ENCODE results near the gene RIN3.
A peak's percentile ranks its signal among the peaks of the same experiment; 100 is the strongest.

RIN3 gene

DNA sequence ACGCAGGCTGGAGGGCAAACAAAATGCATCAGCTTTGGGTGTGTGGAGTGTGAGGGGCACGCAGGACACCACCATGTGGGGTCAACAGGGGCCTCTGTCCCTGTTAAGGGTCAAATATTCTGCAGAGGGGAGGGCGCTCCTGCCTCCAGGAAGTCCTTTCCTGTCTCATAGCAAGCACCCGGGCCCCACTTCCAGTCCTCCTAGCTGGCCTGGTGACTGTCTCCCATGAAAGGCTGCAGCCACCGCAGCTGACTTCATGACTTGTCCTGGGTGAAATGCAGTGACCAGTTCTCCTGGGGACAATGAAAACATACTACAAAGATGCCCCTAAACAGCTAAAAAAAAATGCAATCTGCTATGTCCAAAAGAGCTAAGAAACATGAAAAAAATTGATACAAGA lies 181.2 kb downstream of the RIN3 start:
- no peak for DNase-seq

GRCh38 chr14:92695562-92695961 lies 182.0 kb downstream of the RIN3 start:
- DNase-seq: no peak

DNA sequence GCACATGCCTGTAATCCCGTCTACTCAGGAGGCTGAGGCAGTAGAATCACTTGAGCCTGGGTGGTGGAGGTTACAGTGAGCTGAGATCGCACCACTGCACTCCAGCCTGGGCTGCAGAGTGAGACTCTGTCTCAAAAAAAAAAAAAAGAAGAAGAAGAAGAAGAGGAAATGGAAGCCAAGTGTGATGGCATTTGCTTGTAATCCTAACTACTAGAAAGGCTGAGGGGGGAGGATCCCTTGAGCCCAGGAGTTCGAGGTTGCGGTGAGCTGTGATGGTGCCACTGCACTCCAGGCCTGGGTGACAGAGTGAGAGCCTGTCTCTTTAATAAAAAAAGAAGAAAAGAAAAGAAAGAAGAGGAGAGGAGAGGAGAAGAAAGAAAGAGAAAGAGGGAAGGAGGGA lies 182.8 kb downstream of the RIN3 start:
- no peak for DNase-seq

DNA sequence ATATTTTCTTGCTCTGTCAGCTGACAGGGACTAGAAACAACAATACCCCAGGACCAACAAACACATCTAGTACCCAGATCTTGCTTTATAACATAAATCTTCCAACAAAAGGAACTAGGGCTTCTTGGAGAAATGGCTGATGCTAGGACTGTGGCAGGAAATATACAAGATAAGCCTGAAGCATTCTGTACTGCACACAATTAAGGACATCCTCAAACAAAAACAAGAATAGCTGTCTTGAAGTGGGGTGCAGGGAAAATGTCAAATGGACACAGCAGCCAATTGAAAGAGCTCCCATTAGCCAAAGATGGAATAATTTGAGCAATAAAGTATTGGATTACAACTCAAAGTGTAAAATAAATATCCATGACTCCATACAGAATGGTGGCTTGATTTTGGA lies 184.8 kb downstream of the RIN3 start:
- no peak for DNase-seq

GRCh38 chr14:92701826-92702225 lies 188.2 kb downstream of the RIN3 start:
- DNase-seq: no peak

DNA sequence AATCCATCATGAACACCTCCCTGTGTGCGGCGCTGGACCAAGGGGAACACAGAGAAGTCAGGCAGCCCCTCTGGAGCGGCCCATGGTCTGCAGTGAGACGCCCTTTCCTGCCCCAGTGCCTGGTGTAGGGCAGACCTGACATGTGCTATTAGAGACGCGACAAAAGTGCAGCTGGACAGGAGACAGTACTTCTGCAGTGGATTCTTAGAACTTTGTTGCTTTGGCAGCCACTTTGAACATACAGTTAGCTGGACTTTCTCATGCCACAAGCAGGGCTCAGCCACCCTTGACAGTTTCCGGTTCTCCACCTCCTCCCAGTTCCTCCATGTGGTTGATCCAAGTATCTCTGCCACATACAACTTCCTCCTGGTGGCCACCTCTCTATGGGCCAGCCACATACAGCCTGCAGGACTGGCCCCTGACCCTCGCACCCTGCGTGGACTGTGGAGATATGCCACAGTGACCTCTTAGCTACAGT lies 188.9 kb downstream of the RIN3 start:
- DNase-seq: no peak

- DNase-seq: no peak
These were observed 189.9 kb downstream of the RIN3 start for GRCh38 chr14:92703516-92703915.

DNA sequence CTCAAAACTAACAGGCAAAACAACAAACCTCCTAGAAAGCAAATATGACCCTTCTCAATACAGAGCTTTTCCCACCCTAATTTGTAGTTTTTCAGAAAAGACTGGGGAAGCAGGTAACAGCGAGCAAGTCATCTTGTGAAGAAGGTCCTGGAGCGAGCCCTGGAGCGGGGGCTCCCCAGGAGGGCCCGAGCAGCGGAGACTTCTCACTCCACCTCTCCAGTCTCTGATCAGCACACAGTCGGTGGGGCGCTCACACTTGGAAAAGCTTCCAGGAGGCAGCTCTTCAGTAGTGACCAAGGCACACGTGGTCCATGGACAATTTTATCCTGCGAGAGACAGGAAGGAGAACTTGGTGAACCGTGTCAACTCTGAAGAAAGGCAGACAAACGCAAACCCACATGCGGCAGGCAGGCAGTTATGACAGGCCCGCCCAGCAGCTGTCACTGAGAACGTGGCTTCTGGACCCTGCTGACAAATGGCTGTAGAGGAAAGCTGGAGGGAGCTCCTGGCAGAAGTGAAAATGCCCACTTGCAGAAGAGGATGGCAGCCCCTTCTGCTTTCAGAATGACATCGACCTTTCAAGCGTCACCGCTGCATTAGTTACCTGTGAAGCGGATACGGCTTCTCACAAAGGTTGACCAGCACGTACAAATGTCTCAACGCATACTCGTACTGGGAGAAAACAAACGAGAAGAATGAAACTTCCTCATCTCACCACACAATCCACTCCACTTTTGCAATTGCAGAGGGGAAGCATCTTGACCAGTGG lies 190.6 kb downstream of the RIN3 start:
- DNase-seq: no peak

DNA sequence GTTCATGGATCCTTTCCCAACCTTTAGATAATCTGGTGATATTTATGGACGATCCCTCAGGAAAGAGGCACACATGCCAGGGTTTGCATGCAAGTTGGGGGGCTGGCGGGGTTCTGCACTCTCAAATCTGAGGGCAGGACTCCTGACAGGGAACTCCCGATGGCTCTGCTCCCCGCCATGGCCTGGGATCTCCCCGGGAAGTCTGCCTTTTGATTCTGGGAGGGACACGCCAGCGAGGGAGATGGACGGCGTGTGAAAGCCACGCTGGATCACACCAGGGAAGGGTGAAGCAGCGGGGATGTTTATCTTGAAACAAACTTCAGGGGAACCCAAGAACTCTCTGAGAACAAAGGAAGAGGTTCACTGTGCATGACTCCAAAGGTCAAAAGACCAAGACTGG lies 191.2 kb downstream of the RIN3 start:
- no peak for DNase-seq

- no peak for DNase-seq
These were observed 192.8 kb downstream of the RIN3 start for GRCh38 chr14:92706386-92706785.

GRCh38 chr14:92709340-92710000 lies 195.9 kb downstream of the RIN3 start:
- no peak for DNase-seq

GRCh38 chr14:92710001-92710341 lies 196.4 kb downstream of the RIN3 start:
- no peak for DNase-seq

GRCh38 chr14:92711976-92712653 lies 198.5 kb downstream of the RIN3 start:
- no peak for DNase-seq

DNA sequence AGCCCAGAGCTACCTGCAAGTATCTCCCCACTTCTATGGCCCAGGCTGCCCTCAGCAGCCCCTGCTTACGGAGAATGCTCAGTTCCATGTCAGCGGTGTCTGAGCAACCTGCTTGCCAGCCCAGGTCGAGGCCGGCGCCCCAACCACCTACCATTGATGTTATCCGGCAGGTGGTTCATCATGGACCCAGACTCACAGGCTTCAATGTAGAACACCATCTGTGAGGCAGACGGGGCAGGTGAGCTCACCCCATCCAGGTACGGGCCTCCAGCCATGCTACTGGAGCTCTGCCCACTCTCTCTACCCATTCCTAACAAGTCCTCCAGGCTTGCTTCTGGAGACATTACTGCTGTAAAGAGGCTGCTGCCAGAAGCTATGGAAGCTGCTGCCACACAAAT lies 199.1 kb downstream of the RIN3 start:
- no peak for DNase-seq

DNA sequence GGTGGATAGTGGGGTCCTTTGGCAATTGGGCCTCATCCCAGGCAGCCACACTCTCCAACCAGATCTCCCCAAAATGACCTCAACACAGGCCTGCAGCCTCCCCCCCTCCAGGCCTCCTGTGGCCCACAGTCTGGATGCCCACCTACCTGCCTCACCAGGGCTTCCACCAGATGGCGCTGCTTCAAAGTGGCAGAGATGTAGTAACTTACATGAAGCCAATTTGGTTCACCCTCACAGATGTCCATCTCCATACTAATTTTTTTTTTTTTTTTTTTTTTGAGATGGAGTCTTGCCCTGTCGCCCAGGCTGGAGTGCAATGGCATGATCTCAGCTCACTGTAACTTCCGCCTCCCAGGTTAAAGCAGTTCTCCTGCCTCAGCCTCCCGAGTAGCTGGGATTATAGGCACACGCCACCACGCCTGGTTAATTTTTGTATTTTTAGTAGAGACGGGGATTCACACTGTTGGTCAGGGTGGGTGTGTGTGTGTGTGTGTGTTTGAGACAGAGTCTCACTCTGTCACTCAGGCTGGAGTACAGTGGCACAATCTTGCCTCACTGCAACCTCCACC lies 201.2 kb downstream of the RIN3 start:
- peak; percentile 85 for DNase-seq

GRCh38 chr14:92716131-92716530 lies 202.6 kb downstream of the RIN3 start:
- no peak for DNase-seq

DNA sequence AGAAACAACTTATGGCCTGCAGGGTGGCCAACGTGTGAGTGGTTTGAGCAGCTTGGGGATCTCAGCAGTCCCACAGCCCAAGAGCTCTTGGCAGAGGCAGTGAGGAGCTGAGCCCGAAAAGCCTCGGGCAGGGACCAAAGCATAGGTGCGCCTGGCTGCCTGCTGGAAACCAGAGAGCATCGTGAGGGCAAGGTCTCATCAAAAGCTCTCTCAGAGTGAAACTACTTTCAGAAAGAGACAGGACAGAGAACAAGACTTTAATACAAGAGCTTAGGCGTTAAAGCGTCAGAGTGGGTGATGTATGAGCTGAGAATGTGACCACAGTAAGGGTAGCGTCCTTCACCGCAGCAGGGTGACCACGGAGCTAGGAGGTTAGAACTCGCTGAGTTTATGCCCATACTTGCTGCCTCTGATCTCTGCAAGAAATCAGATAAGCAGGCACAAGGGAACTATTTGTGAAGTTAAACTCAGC lies 204.0 kb downstream of the RIN3 start:
- DNase-seq: no peak

- no peak for DNase-seq
These were observed 205.1 kb downstream of the RIN3 start for GRCh38 chr14:92718664-92719063.

- DNase-seq: no peak
These were observed 205.8 kb downstream of the RIN3 start for GRCh38 chr14:92719421-92719820.

DNA sequence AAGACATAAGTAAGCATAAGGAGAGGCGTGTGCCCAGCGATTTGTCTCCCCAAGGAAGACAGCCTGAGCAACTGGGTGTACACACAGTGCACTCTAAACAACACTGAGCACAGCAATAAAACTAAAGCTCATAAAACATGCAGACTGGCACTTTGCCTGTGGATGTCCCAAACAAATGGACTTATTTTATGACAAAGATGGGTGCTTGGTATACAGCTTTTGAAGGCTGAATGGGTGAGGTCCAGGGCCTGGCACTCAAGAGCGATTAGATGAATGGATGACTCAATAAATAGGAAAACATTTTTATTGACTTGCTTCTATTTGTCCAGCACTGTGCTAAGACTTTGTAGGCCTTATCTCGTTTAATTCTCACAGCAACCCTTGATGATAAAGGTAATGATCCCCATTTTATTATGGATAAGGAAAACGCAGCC lies 206.3 kb downstream of the RIN3 start:
- DNase-seq: no peak

DNA sequence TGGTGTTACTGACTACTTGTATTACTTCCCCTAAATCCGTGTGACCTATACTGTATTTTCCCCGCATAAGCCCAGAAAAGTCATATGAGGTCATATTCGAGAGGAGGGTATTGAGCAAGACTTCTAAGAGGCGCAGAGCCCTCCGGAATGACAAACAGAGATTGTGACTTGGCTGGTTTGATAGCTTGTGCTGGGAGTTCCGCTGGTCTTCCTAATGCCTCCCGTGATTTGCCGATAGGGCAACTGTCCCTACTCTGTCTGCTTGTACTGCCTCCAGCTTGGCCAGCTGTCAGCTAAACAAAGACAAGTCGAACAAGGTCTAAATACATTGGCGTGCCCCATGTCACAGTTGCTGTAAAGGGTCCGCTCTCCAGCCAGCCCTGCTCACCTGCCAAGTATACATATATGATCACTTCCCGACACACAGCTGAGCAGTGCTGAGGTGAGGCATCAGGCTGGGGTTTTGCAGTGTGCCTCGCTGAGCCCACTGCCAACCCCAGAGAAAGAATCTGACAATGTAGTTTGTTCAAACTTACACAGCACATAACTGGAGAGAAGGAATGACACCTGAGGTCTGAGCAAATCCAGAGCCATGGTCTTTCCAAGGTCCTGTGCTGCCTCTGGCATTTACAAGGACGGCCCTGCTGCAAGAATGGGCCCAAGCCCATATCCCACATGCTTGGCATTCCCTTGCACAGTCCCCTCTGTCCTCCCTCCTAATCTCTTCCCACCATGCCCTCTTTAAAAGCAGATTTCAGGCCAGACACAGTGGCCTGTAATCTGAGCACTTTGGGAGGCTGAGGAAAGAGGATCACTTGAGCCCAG lies 211.1 kb downstream of the RIN3 start:
- no peak for DNase-seq

DNA sequence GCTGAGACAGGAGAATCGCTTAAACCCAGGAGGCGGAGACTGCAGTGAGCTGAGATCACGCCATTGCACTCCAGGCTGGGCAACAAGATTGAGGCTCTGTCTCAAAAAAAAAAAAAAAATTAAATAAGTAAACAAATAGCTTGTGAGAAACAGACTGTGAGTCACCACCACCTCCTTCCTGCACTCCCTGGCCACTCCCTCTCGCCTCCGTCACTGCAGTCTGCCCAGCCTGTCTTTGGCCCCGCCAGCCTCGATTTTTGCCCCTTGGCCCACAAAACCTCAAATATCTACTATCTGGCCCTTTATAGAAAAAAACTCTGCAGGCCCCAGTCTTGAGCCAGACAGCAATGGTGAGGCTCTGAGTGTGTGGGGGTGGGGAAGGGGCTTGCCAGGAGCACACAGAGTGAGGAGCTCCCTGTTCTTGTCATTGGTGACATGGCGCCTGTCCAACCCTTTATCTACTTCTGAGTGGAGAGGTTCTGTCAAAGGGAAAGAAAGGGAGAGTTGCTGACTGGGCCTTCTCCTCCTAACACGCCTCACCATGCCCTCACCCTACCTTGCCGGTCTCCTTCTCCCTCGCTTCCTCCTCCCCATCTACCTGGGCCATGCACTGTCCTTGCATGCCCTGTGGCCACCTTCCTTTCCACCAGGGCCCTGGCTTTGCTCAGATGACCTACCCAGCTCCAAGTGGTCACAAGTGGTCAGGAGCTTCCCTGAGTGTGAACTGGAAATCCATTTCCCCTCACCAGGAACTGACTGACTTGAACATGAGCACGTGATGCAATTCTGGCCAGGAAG lies 212.8 kb downstream of the RIN3 start:
- DNase-seq: no peak

Measured in COR-L47 (cell line).